ENCODE measurements around the gene PAXX.
A peak's percentile ranks its signal among the peaks of the same experiment; 100 is the strongest.
"Not testable (repeated sequence)": the region's sequence is repeated elsewhere in the genome, so short reads cannot be mapped to it uniquely, and the experiment has no call there.

Gene PAXX

GRCh38 chr9:137032858-137033257 is 40.6 kb downstream of the PAXX start:
- no peak for DNase-seq (ENCODE audit: low read depth)

GRCh38 chr9:137033481-137033880 is 41.3 kb downstream of the PAXX start:
- not testable (repeated sequence) for DNase-seq (ENCODE audit: low read depth)

GRCh38 chr9:137034039-137034708 is 42.0 kb downstream of the PAXX start:
- no peak for DNase-seq (ENCODE audit: low read depth)

- DNase-seq (ENCODE audit: low read depth) = peak; percentile 73
These were observed 42.7 kb downstream of the PAXX start for GRCh38 chr9:137034709-137035506.

DNA sequence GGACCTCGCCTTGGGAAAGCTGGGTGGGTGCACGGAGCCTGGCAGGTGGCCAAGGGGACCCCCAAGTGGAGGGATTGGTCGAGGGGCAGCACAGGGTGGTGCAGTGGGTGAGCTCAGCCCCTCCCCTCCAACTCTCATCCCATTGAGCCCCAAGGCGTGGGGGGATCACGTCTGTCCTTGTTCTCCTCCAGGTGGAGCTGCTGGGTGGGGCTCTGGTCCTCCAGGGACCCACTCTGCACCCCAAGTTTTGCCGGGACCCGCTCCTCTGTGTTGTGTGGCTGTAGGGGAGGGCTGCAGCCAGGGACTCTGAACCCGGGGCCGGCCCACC is 43.2 kb downstream of the PAXX start:
- no peak for DNase-seq (ENCODE audit: low read depth)

GRCh38 chr9:137035937-137036336 is 43.7 kb downstream of the PAXX start:
- no peak for DNase-seq (ENCODE audit: low read depth)

- no peak for DNase-seq (ENCODE audit: low read depth)
These were observed 44.8 kb downstream of the PAXX start for GRCh38 chr9:137037035-137037434.

- DNase-seq (ENCODE audit: low read depth) = no peak
These were observed 45.3 kb downstream of the PAXX start for GRCh38 chr9:137037483-137037882.

GRCh38 chr9:137038916-137039315 is 46.7 kb downstream of the PAXX start:
- no peak for DNase-seq (ENCODE audit: low read depth)

DNA sequence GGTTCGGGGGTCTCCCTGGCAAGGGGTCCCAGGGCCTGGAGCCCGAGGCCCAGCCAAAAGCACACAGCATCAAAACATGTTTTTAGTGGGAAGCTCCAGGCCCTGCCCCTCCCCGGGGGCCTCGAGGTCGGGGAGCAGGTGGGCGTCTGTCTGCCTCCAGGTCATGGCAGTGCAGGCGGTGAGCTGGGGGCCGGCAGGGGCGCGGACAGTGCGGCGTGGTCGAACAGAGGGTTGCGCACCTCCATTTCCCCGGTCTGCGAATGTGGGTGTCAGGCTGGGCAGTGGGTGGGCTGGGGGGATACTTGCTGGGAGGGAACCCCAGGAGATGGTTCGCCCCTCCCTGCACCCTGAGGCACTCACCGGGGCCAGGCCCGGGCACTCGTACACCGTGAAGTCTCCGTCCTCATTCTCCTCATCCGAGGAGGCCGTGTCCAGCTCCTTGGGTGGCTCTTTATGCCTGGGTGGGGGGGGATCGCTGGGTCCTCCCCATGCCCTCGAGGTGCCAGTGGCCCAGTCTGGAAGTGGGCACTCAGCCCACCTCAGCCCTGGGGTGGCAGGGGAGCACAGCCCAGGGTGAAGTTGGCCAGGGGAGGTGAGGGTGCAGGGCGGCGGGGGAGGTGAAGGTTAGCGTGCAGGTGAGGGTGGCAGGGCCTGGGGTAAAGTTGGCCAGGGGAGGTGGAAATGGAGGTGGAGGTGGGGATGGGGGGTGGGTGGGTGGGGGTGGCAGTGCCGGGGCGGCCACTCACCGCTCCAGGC is 47.6 kb downstream of the PAXX start:
- DNase-seq (ENCODE audit: low read depth) = no peak

GRCh38 chr9:137040568-137040967 is 48.3 kb downstream of the PAXX start:
- no peak for DNase-seq (ENCODE audit: low read depth)

DNA sequence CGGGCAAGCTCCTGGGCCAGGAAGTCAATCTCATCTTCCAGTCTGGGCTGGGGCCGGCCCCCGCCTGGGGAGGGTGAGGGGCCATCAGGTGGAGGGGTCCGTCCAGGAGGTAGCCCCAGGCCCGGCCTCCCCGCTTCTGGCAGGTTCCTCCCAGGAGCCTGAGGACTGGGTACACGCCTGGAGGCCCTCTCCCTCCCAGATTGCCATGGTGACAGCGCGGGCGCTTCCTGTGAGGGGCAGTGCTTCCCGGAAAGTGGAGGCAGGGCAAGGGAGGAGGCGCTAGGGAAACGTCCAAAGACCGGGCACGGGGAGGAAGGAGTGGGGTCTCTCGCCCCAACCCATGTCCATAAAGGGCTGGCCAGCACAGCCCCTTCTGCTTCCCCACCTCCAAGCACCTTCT is 48.9 kb downstream of the PAXX start:
- no peak for DNase-seq (ENCODE audit: low read depth)

DNA sequence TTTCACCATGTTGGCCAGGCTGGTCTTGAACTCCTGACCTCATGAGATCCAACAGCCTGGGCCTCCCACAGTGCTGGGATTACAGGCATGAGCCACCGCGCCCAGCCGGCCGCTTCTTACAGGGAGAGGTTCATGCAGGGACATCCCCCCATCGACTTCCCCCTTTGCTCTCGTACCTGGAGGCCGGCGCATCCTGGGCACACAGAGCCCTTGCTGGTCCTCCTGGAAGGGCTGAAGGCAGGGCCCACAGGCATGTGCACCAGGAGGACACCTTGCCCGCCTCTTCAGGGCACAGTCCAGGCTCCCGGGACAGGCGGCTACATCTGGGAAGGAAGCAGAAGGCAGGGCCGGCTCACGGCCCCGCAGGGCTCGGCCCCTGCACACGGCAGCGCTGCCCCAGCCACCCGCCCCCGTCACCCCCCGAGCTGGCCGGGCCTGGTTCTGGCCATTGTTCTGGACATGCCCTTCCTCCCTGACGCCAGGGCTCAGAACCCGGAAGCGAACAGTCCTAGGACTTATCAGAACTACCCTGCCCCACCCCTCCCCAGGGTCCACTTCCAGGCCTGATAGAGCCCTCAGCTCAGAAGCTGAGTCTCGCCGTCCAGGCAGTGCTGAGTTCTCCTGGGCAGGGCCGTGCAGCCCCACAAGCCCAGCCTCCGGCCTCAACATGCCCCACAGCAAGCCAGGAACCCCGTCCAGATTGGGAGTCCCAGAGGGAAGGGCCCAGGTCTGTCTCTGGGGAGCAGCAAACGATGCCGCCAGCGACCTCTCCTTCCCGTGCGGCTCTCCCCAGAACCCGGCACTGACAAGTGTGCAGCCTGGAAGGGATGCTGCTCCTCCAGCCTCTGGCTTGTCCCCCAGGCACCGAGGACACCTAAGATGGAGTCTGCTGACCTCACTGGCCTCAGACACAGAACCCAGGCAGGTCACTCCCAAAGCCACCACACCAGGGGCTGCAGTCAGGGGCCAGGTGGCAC is 50.8 kb downstream of the PAXX start:
- no peak for DNase-seq (ENCODE audit: low read depth)

Measured in stimulated activated CD8-positive, alpha-beta memory T cell treated with anti-CD3 and anti-CD28 coated beads, Interleukin-12 subunit alpha, Interleukin-12 subunit beta, amount 100 ng/mL, for 4 hours (primary cell).